Measurements from ENCODE around the gene PTGER2. TPM values are rescaled to one million over a fixed set of nuclear protein-coding genes. Genes with fewer than 3 reads are reported as not detected.

PTGER2 gene
- total RNA-seq, 1 donor from 2014 or later, result not detected

DNA sequence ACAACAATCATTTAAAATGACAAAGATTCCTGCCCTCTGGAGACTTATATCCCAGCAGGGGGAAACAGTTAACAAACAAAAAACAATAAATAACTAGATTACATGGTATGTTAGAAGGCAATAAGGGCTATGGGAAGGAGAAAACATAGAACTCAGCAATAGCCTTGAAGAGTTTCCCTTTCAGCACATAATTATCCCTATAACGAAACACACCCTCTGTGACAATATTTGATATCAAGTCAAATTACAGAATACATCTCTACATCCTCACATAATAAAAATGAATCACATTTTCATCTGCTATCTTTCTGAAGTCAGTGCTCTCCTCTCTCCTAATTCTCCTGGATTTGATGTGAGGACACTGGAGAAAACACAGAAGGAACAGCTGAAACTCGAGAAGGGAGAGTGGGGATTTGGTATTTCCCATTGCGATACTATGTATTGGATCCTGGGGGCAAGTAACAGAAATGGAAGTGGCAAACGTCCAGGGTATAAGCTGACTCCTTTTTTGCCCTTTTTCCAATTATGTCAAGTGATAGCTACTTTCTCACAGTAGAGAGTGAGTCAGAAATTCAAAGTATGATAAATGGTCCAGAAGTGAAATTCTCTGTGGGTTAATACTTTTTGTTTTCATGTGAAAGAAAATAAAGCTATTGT, 9.7 kb upstream of the PTGER2 start:
- no peak for DNase-seq (ENCODE audit: low read depth in 2 of 2)

DNA sequence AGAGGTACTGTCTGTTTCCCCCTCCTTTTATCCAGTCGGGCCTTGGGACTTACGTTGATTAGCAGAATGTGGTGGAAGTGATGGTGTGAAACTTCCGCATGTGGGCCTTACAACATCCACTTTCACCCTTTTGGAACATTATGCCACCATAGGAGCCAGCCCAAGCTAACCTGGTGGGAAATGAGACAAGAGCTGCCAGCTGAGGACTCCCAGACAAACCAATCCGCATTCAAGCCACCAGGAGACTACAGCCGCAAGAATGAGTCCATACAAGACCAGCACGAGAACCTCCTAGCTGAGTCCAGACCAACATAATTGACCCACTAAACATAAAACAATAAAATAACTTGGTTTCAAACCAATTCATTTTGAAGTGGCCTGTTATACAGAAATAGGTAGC, 9.1 kb upstream of the PTGER2 start:
- no peak for DNase-seq (ENCODE audit: low read depth in 2 of 2)

- no peak for DNase-seq (ENCODE audit: low read depth in 2 of 2)
Measured at GRCh38 chr14:52307376-52307775, 6.7 kb upstream of the PTGER2 start.

GRCh38 chr14:52307905-52308304, 6.2 kb upstream of the PTGER2 start:
- peak in 1 of 2 donors; percentile 31 for DNase-seq (ENCODE audit: low read depth in 2 of 2)

DNA sequence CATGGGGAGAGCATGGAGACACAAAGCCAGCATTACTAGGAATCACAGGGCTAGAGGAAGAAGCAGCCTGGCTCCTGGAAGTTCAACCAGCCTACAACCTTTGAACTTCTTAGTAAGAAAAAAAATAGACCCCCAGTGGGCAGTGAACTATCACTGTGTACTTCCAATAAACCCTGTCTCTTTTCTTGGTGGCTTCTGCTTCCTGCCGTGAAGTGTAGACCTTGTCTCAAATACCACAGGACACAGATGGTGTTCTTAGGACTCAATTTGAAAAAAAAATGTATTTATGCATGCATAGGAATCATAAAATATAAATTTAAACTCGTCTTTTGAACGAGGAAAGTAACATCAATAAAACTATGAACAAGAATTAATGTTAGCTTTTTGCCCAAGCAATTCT, 3.6 kb upstream of the PTGER2 start:
- no peak for DNase-seq (ENCODE audit: low read depth in 2 of 2)

DNA sequence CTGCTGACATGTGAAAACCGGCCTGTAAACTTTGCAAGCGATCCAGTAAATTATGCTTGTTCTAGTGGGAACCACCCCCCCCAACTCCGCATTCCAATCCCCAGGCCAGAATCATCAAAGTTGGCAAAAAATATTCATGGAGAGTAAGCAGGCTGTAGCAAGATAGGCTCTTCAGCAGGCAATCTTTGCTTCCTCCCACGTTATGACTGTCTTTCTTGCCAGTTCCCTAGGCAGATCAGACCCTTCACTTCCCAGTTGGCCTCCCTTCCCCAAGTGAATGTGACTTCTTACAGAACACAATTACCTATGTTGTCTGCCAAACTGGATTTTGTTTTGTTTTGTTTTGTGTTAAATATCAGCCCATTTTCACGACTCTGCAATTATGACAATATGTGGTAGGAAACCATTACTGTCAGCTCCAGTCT, 1.2 kb upstream of the PTGER2 start:
- no peak for DNase-seq (ENCODE audit: low read depth in 2 of 2)

GRCh38 chr14:52313462-52313861, 650 bp upstream of the PTGER2 start:
- DNase-seq (ENCODE audit: low read depth in 2 of 2), result peak; percentile 5 to 8

- peak; percentile 25 to 28 for DNase-seq (ENCODE audit: low read depth in 2 of 2)
Measured at GRCh38 chr14:52314595-52315354, 663 bp downstream of the PTGER2 start.

DNA sequence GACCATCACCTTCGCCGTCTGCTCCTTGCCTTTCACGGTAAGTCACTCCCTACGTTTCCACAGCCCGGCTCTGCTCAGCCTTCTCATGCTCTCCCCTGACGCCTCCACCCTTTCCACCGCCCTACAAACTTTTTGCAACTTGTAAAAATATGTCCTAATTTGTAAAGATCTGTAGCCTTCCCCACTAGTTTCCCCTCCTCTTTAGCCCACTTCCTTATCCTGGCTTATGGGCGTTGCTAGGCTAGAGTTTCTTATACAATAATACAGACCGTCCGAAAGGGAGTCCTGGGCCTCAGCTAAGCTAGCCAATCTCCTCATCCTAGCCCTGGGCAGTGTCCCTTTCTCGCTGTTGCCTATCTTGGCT, 1.2 kb downstream of the PTGER2 start:
- DNase-seq (ENCODE audit: low read depth in 2 of 2), result no peak

GRCh38 chr14:52318062-52318461, 4.0 kb downstream of the PTGER2 start:
- no peak for DNase-seq (ENCODE audit: low read depth in 2 of 2)

- DNase-seq (ENCODE audit: low read depth in 2 of 2), result no peak
Measured at GRCh38 chr14:52318826-52319645, 4.9 kb downstream of the PTGER2 start.

- no peak for DNase-seq (ENCODE audit: low read depth in 2 of 2)
Measured at GRCh38 chr14:52319919-52320318, 5.8 kb downstream of the PTGER2 start.

DNA sequence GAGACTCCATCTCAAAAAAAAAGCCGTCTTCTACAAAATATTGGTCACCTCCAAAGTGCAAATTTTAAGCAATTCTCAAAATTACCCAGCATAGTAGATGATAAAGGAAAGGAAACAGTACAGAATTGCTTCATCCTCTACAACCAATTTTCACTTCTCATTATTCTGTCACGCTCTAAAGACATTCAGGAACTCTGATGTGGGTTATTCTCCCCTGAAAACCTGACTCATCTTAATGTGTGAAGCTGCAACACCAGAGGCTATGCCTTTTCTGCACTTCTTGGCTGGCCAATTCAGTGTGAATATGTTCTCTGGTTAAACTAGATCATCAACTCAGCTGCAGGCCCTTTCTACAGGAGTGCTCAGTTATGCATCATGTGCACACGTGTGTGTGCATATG, 11.0 kb downstream of the PTGER2 start:
- DNase-seq (ENCODE audit: low read depth in 2 of 2), result no peak

- DNase-seq (ENCODE audit: low read depth in 2 of 2), result peak in 1 of 2 donors; percentile 27
Measured at GRCh38 chr14:52325630-52326029, 11.5 kb downstream of the PTGER2 start.

- no peak for DNase-seq (ENCODE audit: low read depth in 2 of 2)
Measured at GRCh38 chr14:52327374-52328226, 13.5 kb downstream of the PTGER2 start.

GRCh38 chr14:52328276-52328675, 14.2 kb downstream of the PTGER2 start:
- peak in 1 of 2 donors; percentile 37 for DNase-seq (ENCODE audit: low read depth in 2 of 2)

GRCh38 chr14:52329678-52330369, 15.7 kb downstream of the PTGER2 start:
- no peak for DNase-seq (ENCODE audit: low read depth in 2 of 2)

GRCh38 chr14:52332269-52332668, 18.2 kb downstream of the PTGER2 start:
- DNase-seq (ENCODE audit: low read depth in 2 of 2), result no peak

DNA sequence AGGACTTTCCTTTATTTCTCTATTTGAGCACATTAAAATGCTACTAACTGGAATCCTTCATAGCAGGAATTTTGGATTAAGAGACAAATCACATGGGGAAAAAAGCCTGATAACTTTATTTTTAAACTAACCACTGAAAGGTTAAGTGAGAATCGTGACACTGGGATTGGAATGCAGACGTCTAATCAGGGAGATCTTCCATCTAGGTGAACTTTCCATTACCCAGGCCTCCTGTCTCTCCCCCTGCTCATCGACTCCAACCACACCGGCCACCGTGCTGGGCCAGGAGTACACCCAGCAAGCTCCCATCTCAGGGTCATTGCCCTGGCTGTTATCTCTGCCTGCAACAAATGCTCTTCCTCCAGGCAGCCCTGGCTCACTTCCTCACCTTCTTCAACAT, 19.0 kb downstream of the PTGER2 start:
- no peak for DNase-seq (ENCODE audit: low read depth in 2 of 2)

DNA sequence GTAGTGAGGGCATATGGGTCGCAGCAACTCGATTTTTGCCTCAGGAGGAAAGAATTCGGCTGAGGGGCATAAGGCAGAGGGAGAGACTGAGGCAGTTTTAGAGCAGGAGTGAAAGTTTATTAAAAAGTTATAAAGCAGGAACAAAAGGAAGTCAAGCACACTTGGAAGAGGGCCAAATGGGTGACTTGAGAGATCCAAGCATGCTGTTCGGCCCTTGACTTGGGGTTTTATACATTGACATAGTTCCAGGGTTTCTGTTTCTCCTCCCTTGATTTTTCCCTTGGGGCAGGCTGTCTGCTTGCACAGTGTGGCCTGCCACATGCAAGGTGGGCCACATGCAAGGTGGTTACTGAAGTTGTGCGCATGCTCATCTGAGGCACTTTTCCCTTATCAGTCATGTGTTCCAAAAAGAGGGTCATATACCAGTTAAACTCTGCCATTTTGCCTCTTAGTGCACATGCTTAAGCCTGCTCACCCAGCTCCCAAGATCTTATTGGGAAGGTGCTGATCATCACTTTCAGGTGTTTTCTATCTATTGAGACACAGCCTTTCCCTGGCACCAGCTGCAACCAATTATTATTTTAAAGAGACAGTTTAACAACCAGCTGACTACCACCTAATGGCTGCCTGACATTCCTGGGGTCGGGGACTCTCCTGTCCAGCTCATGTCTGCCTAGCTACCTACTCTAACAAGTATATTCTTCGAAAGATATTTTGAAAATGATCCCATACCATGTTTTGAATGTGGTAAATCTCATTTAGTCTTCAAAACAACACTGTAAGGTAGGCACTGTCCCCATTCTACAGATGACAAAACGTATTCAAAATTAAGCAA, 19.9 kb downstream of the PTGER2 start:
- DNase-seq (ENCODE audit: low read depth in 2 of 2), result peak in 1 of 2 donors; percentile 46
